Inferior parietal cortex (tissue), 1 donor: ENCODE results near the gene NTN4.
A peak's percentile ranks its signal among the peaks of the same experiment; 100 is the strongest.
"Not testable (repeated sequence)": the region's sequence is repeated elsewhere in the genome, so short reads cannot be mapped to it uniquely, and the experiment has no call there.

Experiments
- DNase-seq: peaks from one replicate; pipeline ENCODE4 v3.0.0-alpha.2; 2016; ENCODE audit errors: extremely low spot score

The NTN4 gene

DNA sequence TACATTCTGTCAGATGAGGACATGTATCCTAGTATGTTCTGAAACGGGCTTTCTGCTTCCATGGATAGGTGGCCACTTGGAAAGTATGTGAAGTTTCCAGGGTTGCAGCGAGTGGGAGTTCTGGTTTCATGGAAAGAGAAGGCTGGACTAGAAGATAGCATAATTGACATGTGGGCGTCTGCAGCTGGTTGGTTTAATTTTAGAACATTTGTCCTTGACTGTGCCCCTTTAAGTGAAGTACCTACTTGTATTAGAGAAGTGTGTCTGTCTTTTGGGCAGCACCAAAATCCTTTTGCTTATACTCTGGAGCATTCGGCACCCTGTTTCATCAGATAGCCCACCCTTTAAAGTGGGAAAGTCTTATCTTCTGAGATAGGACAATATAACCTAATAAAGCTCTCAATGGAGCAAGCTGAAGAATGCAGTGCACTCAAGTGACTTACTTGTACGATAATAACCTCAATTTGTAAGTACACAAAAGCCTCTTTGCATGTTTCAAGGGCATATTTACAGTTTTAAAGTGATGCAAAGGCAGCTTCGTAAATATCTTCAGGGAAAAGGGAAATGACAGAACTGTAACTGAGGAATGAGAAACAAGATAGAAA lies 35.2 kb downstream of the NTN4 start:
- no peak for DNase-seq

DNA sequence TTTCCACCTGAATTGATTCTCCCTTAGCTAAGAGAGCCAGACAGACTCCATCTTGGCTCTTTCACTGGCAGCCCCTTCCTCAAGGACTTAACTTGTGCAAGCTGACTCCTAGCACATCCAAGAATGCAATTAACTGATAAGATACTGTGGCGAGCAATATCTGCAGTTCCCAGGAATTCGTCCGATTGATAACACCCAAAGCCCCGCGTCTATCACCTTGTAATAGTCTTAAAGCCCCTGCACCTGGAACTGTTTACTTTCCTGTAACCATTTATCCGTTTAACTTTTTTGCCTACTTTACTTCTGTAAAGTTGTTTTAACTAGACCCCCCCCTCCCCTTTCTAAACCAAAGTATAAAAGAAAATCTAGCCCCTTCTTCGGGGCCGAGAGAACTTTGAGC lies 44.5 kb downstream of the NTN4 start:
- not testable (repeated sequence) for DNase-seq

DNA sequence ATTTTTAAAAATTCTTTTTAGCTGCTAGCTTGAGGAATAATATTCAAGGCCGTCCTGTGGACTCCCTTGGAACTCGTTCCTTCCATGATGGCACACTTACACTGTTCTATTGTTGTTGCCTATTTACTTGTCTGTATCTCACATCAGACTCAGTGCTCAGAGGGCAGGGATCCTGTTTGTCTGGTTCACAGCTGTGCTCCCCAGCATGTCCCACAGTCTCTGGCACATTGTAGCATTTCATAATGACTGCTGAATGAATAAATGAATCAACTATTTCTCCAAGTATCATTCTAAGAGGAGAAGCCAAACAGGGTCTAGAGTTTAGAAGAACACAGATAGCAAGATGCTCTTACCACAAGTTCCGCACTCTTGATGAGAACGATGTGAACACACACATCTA lies 48.0 kb downstream of the NTN4 start:
- peak; percentile 47 for DNase-seq

DNA sequence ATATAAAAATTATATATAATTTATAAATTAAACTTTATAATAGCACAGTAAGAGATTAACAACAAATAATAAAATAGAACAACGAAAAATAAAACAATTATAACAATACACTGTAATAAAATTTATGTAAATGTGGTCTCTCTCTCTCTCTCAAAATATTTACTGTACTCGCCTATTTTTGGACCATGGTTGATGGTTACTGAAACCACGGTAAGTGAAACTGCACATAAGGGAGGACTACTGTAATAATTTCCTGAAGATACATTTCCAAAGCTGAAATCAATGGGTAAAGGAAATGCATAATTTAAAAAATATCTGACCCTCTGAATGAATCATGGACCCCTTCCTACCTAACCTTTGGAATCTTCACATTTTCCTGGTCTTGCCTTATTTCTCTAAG lies 48.9 kb downstream of the NTN4 start:
- no peak for DNase-seq

DNA sequence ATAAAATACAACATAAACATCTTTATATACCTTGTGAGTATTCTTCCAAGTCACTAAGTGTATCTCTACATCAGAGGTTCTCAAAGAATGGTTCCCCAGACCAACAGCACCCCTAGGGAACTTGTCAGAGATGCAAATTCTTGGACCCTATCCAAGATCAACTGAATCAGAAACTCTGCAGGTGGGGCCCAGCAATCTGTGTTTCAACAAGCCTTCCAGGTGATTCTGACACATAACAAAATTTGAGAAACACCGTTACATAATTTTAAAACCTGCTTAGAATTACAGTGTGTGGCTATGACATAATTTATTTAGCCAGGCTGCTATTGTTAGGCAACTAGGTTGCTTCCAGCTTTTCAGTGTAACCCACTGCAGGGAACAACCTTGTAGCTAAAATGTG lies 49.8 kb downstream of the NTN4 start:
- no peak for DNase-seq

DNA sequence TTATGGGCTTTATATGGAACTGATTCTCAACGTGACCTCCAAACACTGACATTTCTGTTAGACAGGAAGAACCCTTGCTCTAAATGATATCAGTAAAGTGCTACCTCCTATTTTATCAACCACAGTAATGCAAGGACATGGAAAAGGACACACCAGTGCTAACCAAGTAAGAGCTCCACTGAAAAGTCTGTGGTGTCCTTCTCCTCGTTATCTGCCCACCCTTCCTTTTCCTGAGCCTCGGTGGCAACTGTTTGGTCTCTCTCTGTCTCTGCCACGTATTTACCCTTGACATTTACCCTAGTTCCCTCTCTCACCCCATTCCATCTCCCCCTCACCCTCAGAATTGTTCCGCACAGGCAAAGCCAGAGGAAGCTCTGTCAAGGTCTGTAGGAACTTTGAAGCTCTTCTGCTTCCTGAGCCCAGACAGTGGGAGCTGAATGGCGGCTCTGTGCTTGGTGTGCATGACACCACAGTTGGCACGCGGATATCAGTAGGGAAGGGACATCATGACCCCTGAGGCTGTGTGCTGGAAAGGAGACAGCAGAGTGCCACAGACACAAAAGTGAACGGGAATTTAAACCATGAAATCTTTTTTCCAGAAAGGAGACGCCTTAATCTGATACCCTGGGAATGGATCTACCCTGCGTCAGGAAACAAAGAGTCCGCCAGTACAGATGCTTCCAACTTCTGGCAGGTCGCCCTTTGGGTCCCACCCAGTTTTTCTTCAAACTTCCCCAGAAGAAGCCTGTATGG lies 50.8 kb downstream of the NTN4 start:
- DNase-seq: peak; percentile 34

DNA sequence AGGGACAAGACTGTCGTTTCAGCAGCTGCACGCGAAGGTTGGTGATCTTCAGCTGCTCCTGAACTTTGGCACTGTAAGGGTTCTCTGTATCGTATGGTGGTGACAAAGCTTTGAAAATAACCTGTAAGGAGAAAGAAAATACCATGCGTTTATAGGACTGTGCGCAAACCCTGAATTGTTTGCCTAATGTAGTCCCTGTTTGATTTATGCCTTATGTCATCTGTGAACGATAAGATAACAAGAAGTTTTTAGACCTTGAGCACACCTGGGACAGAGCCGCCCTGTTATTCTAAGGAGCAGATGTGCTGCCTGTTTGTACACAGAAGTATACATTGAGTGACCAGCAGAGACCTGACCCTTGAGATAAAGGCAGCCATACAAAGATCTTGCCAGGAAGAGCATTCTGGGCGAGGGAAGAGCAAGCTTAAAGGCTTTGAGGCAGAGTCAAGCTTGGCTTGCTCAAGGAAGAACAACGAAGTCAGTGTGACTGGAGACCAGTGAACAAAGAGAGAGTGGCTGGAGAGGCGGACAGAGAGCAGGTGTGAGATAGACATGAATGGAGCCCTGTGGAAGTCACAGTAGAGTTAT lies 52.4 kb downstream of the NTN4 start:
- no peak for DNase-seq

DNA sequence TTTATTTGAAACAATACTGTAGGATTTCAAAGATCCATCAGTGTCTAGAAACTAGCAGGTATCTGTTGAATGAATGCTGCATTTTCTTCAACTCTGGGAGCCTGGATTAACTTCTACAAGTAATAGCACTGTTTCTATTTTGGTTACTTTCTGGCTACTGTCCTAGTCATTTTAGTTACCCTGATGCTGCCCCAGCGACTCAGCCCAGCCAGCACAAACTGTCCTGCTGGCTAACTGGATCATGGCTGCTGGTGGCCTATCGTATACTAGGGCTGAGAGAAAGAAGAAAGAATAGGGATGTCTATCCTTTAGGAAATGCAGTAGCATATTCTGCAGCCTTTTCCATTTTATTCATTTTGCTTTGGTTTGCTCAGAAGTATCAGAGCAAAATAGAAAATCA lies 53.9 kb downstream of the NTN4 start:
- DNase-seq: no peak

DNA sequence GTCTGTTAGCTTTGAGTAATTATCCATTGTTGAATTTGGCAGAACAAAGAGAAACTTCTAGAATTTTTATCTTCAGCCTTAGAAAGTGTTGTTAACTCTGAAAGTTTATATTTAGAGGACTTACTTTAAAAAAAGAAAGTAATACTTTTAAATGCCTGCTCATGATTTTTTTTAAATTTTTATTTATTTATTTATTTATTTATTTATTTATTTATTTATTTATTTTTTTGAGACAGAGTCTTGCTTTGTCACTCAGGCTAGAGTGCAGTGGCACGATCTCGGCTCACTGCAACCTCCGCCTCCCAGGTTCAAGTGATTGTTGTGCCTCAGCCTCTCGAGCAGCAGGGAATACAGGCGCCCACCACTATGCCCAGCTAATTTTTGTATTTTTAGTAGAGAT lies 54.8 kb downstream of the NTN4 start:
- not testable (repeated sequence) for DNase-seq

DNA sequence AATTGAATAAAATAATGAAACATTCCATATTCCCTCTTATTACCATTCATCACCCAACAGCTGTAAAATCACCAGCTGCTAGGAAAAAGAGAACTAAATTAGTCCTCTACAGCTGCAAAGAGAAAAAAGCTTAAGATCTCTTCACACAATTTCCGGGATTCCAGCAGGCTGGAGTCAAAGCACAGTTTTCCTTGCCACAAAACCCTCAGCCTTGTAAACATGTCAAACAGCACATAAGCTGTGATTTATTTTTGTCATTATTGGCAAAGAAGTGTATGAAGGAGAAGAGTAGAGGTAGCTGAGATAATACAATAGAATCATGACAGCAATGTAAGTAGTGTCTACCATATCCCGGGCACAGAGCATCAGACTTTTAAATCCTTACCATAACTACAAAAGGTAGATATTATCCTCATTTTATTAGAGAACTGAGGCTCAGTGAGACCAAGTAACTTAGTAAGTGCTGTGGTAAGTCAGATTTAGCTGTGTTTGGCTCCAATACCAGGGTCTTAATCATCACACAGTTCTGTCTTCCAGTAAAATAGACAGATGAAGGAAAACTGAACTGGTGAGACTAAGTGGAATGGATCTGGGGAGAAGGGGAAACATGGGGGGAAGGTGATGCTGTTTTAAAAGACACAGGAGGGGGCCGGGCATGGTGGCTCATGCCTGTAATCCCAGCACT lies 57.3 kb downstream of the NTN4 start:
- no peak for DNase-seq

DNA sequence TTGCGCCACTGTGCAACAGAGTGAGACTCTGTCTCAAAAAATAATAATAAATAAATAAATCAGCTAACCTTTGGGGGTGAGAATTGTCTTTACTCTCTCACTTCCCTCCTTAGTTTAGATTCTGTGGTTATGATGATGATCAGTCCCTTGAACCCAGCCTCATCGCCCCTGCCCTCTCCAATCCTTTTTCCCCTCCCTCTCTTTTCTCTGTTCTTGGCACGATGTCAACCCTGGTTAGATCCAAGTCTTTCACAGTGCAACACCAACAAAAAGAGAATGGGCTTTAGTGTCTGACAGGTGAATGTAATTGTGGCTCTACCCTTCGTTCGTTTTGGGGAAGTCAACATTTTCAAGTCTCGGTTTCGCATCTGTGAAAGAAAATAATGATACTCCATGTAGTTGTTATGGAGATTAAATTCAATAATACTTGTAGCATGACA lies 59.0 kb downstream of the NTN4 start:
- DNase-seq: no peak

DNA sequence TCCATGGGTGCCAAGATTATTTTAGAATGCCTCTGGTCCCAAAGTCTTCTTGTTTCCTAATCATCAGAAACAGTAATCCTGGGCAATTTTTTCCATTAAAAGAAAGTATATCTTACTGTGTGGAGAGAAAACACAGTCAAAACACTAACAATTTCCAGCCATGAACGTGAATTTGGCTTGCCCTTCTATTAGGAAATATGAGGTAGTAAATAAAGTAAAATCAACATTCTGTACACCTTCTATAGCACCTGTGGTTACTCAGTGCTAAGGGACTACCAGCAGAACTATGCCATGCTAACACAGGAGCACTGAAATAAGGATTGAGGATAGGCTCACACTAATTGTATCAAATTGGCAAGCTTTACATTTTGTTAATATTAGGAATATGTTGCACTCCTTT lies 60.1 kb downstream of the NTN4 start:
- no peak for DNase-seq

DNA sequence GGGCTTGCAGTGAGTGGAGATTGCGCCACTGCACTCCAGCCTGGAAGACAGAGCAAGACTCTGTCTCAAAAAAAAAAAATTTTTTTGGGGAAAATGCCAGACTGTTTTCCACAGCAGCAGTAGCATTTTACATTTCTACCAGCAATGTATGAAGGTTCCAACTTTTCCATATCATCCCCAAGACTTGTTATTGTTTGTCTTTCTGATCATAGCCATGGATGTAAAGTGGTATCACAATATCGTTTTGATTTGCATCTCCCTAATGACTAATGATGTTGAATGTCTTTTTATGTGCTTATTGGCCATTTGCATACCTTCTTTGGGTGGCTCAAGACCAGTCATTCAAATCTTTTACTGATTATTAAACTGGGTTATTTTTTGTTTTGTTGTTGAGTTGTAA lies 63.7 kb downstream of the NTN4 start:
- no peak for DNase-seq

DNA sequence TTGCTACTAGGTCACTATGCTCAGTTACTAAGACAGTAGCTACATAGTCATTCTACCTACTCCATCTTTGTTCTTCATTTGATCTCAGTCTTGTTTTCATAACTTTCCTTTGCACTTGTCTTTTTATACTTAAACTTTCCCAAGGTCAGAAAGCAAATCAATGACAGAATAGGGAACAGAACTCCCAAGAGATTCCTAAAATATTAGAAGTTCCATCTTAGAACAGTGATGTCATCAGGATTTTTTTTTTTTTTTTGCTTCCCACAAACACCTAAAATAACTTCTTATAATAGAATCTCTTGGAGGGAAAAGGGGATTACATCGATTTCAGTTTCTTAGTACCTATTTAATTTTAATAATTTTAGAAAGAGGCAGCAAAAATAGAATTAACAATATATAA lies 65.8 kb downstream of the NTN4 start:
- DNase-seq: no peak

DNA sequence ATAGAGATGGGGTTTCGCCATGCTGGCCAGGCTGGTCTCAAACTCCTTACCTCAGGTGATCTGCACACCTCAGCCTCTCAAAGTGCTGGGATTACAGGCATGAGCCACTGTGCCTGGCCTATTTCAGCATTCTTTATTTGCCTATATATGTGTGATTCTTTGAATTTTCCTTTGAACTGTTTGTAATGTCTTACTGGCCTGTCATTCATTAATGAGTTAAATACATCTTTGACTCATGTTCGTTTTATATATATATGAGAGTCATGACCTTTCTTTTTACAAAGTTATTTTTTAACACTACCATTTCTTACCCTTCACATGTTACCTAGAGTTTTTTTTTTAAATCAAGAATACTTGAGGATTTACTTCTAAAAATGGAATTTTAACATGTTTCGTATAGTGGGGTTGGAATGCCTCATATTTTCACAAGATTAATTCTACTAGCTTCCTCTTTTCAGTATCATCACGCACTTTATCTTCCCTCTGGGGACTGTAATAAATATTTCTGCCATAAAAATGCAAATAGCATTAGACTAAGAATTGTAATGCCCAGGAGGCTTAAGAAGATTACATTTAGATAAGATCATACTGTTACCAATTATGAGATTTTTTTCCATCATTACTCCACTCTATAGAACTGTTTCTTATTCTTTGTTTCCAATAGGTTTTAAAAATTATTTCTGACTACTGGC lies 66.7 kb downstream of the NTN4 start:
- DNase-seq: no peak

DNA sequence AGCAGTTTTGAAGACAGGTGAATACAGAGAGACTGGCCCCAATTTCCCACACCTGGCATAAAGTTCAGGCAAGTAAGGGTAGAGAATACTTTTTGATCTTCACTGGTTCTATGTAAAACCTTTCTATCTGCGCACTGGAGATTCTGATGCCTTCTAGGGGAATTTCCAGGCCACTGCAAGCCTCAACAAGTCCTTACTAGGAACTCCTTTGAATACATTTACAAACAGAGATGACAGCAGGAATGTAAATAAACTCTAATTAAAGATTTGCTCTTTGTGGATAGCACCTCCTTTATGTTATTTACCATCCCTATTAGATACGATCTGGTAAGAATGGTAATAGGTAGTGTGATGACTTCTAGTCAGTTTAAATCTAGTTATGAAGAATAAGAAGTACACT lies 69.2 kb downstream of the NTN4 start:
- DNase-seq: no peak

DNA sequence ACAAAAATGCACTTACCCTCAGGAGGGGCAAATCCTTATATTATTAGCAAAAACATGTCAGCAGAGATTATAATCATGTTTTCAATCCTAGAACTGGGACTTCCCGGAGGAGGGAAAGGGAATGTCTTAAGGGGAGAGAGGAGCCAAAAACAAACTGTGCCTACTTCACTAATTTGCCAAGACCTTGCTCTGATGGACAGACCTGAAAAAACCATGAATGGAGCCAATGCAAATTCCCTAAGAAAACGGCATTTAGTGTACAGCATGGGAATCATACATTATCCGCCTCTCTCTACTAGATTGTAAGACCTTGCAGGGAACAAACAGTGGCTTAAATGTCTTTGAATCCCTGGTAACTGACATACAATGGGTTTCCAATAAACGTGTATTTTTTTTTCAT lies 70.4 kb downstream of the NTN4 start:
- no peak for DNase-seq

DNA sequence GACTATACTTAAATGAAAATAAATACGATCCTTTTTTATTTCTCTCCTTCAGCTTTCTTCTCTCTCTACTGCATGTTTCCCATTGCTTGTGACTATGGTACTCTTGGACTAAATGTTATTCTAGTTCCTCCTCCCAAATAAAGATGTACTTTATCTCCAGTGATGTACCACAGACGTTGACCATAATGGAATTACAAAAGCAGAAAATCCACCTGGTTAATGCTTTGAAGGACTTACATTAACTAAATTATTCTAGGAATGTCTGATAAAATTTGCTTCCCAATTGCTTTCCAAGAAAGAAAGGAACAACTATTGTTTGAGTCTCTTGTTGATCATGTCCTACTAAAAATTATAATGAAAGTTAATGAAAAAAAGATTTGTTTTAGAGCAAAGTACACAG lies 71.8 kb downstream of the NTN4 start:
- no peak for DNase-seq

DNA sequence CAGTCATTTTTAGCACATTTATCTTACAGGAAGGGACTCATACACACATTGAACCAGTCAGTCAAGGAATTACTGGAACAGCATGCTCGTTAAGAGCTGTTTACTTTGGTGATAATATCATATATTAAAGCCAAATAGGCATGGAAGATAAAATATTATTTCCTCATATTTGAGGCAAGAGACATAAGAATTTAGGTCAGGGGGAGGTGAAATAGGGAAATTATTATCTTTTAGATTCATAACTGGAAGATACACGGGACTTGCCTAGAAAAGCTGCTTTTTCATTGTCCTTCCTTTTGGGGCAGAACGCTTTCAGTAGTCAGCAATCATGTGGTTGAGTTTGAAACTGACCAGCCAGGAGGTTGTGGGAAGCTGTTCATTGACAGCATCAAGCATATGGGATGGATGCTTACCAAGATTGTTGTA lies 72.5 kb downstream of the NTN4 start:
- no peak for DNase-seq

DNA sequence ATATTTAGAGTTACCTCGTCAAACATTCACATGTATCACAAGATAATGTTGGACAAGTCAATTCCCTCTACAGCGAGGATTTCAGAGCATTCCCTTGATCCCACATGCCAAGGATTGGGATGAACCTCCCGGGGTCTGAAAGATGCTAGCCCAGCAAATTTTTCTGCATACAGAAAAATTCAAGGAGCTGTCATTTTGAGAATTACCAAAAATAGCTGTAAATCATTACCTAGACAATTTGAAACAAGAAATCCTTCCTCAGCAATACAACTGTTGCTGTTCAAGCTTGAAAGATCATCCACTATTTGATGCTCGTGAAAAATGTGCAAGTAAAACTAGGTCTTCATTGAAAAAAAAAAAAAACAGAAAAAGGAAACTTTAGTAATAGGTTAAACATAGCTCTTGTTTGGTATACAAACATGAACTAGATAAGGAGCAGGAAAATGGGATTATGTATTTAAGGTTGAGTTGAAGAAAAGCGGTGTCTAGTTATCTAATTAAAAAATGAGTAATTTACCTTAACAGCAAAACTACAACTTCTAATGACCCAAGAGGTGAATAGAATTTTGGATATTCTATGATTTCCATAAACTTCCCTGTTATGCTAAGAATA lies 73.1 kb downstream of the NTN4 start:
- DNase-seq: no peak

DNA sequence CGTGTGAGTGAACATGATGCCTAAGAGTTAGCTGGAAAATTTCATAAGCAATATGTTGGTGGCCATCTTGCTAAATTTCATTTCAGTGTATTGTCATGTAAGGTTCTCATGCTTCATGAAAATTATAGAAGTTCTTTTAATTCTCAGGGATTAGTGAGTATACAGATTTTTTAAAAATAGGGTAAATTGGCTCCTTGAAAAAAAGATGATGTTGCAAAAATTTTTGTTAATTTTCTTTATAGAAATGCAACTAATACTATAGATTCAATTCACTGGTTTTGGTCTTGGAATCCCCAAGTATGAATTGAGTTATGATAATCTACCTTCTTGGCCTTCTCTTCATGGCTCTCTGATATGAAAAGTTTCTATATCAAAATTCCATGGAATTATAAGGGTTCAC lies 75.4 kb downstream of the NTN4 start:
- no peak for DNase-seq

DNA sequence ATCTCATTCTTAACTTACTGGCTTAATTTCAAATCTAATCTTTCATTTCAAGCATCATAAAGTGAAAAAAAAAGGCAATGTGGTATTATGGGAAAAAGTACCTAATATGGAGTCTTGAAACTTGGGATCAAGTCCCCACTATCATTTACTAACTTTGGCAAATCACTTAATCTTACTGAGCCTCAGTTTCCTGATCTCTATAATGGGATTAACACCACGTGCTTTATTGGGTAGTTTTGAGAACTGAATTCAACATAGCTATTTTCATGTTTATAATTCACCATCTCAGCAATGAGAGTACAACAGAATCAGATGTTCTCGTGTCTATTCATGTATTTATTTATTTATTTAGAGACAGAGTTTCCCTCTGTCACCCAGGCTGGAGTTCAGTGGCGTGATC lies 78.3 kb downstream of the NTN4 start:
- DNase-seq: no peak
